GM12801 (cell line): Measurements from ENCODE around the gene C12orf76.

ENCODE experiments used
- CTCF ChIP-seq: IDR thresholded peaks from one replicate; pipeline ENCODE4 v1.5.1; 2011; ENCODE audit warnings: control low read depth; ENCODE audit not compliant: insufficient read length; ENCODE audit errors: extremely low read depth

Gene C12orf76

GRCh38 chr12:110048242-110049027 lies at the start of gene C12orf76:
C12orf76 (minus strand) TSS chr12:110048522; CDS start chr12:110048495, 27 bp downstream.
- TF ChIP-seq CTCF, result no peak

GRCh38 chr12:110093631-110094311 lies 45.4 kb upstream of the C12orf76 start:
- TF ChIP-seq CTCF, result no peak

- no peak for TF ChIP-seq CTCF
These were observed 42.9 kb upstream of the C12orf76 start for GRCh38 chr12:110091136-110091711.

GRCh38 chr12:110090266-110091135 lies 42.2 kb upstream of the C12orf76 start:
- TF ChIP-seq CTCF, result no peak

- TF ChIP-seq CTCF, result no peak
These were observed 40.6 kb upstream of the C12orf76 start for GRCh38 chr12:110088936-110089335.

GRCh38 chr12:110084314-110085015 lies 36.1 kb upstream of the C12orf76 start:
- TF ChIP-seq CTCF, result no peak
